Measurements from ENCODE around the gene BIRC7.

BIRC7 gene

DNA sequence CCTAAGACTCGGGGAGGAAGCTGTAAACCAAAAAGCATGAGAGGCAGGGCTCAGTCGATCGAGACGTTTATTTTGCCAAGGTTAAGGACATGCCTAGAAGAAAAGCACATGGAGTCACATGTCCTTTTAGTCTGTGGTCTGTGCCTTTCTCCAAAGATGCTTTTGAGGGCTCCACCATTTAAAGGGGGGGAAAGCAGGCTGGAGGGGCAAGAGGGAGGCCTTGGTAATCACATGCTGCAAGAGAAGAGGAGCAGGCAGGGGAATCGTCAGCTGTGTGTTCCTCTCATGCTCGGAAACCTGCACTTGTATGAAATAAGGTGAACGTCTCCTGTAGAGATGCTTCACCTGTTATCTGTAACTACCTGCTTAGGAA lies 10.6 kb upstream of the BIRC7 start:
- DNase-seq (ENCODE audit: low read depth) = no peak

DNA sequence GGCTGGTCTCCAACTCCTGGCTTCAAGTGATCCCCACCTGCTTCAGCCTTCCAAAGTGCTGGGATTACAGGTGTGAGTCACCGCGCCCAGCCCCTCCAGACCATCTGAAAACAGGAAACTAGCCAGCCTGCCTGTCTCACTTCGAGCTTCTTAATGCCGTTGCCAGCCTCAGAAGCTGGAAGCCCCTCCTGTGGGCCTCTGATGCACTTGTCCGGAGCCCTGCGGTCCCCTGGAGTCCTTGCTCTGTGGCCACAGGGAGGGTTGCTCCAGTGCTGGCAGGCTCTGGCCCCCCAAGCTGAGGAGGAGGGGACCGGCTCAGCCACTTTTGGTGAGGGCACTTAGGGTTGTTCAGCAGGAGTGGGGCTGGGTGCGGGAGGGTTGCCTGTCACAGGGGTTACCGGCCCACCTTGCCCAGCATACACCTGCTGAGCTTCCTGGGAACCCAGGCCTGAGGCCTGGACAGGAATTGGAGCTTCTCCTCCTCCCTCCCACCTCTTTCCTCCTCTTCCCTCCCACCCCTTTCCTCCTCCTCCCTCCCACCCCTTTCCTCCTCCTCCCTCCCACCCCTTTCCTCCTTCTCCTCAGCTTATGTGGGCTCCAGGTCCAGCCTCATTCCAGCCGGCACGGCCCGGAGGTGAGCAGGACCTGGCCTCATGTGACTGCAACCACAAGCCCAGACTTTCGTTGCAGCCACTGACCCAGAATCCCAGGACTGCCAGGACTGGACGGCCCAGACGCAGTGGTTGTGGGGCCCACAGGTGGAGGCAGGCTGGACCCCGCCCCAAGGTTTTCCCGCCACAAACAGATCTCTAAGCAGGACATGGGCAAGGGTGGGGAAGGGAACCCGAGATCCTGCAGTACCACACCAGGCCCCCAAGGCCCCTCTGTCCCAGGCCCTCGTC lies 9.4 kb upstream of the BIRC7 start:
- DNase-seq (ENCODE audit: low read depth) = no peak

DNA sequence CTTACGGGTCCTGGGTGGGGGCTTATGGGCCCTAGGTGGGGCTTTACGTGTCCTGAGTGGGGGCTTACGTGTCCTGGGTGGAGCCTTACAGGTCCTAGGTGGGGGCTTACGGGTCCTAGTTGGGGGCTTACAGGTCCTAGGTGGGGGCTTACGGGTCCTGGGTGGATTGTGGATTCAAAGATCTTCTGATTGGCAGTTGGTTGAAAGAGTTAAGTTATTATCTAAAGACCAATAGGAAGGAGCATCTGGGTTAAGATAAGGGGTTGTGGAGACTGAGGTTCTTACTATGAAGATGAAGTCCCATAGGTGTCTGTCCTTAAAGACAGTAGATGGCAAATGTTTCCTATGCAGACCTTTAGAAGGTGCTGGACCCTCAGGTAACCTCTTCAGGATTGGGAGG lies 8.4 kb upstream of the BIRC7 start:
- DNase-seq (ENCODE audit: low read depth) = no peak

DNA sequence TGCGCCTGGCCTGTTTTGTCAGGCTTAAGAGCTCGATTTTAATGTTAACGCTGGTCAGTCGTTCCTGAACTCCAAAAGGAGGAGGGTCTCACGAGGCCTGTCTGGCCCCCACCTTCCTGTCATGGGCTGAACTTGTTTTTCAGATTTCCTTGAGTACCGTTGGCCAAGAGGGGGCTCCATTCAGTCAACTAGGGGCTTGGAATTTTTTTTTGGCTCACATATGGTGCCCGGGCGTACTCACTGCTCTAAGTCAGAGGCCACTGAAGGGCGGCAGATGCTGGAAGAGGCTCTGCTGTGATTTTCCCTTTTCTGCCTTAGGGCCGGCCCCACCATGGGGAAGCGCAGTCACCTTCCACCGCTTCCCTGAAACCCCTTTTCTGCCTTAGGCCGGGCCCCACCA lies 6.9 kb upstream of the BIRC7 start:
- DNase-seq (ENCODE audit: low read depth) = no peak

DNA sequence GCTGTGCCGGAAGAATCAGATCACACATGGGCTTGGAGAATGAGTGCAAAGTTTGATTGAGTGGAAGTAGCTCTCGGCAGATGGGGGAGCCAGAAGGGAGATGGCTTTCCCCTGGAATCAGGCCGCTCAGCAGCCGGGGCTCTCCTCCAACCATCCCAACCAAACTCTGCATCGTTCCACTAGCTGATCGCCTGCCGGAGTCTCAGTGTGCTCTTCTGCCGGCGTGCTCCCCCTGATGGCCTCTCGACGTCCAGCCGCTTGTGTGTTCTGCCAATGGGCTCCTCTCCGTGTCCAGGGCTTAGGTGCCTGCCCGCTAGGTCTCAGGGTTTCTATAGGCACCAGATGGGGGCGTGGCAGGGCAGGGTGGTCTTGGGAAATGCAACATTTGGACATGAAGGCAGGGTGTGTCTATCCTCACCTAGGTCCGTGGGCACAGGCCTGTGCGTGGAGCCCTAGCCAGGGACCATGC lies 4.9 kb upstream of the BIRC7 start:
- DNase-seq (ENCODE audit: low read depth) = peak; percentile 77

DNA sequence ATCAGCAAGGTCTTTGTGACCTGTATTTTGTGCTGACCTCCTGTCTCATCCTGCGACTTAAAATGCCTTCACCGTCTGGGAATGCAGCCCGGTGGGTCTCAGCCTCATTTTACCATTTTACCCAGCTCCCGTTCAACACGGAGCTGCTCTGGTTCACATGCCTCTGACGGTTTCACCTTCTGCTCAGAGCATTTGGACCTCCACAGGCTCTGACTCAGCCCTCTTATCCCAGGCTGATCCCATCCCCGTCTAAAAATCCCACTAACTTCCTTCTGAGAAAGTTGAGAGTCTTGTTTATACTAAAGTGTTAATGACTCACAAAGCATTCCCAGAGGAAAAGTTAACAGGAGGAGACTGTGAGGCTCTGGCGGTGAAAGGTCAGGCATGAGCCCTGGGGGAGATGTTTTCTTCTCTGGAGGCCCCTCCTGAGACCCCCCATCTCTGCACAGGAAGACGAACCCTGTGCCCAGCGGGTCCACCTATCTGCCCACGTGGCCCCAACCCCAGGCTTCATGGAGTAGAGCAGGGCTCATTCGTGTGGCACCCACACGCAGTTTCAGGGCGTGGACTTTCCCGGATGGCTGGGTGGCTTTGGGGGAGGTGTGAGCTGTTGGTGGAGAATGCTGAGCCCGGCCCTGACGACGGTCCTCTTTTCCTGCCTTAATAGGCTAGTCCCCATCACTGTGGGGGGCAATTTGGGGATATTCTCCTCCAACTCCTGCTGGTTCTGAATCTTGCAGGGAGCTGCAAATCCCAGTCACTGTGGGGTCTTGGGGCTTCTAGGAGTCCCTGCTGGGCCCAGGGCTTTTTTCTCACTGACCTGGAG lies 3.3 kb upstream of the BIRC7 start:
- peak; percentile 83 for DNase-seq (ENCODE audit: low read depth)

DNA sequence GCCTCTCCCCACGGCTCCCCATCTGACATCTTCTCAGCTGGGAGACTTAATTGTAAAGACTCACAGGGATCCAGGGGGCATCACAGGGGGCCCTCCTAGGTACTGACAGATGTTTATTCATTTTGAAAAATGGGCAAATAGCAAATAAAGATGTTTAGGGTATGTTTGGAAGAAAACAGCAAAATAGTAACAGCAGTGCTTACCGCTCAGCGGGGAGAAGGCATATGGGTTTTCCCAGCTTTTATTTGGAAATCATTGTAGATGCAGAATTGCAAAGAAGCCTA lies 2.7 kb upstream of the BIRC7 start:
- no peak for DNase-seq (ENCODE audit: low read depth)

DNA sequence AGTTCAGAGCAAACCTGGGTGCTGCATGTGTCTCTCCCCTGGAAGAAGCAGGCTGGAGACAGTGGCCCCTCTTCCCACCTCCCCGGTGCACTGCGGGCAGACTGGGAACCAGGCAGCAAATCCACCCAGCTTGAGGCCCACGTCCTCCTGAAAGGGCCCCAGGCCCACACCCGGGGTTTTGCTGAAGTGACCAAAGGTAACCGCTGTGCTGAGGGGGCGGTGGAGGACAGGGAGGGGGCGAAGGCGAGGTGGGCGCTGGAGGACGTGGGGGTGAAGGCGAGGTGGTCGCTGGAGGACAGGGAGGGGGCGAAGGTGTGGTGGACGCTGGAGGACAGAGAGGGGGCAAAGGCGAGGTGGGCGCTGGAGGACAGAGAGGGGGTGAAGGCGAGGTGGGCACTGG lies 1.8 kb upstream of the BIRC7 start:
- DNase-seq (ENCODE audit: low read depth) = no peak

DNA sequence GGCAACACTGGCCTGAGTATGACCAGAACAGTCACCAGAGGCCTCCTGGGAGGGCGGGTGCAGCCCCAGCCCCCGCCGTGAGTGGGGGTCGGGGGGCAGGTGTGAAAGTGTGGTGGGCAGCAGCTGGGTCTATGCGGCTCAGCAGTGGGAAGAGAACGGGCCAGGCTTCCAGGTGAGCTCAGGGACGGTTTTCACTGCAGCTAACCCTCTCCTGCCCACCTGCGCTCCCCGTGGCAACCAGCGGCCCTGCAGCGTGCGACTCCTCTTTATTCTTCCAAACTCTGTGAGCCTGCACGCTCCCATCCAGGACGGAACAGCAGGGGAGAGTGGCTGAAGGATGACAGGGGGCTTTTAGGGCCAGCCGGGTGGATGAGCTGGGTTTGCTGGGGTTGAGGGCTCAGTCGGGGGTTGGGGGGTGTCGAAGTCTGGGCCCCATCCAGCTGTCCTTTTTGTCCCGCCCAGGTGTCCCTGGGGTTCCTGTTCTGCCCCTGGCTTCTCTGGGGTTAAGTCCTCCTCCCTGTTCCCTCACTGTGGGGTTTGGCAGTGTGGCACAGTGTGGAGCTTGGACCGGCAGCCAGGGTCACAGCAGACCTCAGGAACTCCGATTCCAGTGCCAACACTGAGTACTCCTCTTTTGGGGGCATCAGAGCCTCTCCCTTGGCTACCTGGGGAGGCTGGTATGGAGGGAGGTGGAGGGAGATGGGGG lies 859 bp upstream of the BIRC7 start:
- DNase-seq (ENCODE audit: low read depth) = peak; percentile 18

DNA sequence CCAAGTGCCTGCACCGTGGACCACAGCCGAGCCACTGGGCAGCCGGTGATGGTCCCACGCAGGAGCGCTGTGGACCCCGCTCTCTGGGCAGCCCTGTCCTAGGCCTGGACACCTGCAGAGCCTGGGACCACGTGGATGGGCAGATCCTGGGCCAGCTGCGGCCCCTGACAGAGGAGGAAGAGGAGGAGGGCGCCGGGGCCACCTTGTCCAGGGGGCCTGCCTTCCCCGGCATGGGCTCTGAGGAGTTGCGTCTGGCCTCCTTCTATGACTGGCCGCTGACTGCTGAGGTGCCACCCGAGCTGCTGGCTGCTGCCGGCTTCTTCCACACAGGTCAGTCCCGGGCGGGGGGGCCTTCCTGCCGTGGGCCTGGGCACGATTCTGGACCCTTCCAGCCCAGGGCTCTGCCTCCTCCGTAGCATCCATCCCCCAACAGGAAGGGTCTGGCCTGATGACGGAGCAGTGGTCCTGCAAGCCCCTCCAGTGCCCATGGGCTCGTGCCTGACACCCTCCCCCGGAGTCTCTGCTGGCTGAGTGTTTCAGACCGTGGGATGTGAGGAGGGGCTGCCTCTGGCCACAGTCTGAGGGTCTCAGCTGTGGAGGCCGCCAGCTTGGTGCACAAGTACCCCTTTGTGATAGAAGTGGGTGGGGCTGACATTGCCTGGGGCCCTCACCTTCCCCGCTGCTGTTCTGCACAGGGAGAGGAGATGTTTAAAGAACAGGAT lies 572 bp downstream of the BIRC7 start:
- DNase-seq (ENCODE audit: low read depth) = no peak

DNA sequence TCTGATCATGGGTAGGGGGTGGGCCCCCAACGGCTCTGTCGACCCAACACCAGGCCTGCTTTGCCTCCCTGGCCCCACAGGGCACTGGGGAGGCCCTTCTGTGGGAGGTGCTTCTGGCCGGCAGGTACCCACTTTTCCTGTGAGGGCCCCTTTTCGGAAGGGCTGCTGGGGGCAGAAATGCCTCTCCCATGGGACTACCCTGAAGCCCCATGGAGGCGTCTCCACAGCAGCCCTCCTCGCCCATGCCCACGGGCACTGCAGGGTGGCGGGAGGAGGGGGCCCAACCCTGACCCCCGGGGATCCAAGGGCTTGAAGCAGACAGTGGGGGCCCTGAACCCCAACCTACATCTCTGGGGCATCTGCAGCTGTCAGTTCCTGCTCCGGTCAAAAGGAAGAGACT lies 2.3 kb downstream of the BIRC7 start:
- DNase-seq (ENCODE audit: low read depth) = no peak

DNA sequence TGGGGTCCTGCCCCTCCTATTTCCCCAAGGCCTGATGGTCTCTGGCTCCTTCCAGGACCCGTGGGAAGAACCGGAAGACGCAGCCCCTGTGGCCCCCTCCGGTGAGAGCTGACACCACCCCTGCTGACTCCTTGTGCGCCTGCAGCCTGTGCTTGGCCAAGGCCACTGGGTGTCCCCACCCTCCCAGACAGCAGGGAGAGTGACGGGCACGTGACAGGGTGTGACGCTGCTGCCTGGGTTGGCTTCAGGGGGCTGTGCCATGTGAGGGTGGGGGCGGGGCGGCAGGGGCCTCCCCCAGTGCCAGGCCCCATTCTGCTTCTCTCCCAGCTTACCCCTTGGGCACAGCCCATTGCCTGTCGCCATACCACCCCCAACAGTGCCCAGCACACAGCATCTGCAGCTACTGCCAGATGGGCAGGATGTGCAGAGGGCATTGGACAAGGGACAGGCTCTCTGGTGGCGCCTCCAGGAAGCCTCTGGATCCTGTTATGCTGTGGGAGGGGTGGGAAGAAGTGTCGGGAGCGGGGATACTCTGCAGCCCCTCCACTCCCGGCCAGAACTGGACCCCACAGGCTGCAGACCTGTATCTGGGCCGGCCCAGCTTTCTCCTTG lies 2.9 kb downstream of the BIRC7 start:
- DNase-seq (ENCODE audit: low read depth) = no peak

DNA sequence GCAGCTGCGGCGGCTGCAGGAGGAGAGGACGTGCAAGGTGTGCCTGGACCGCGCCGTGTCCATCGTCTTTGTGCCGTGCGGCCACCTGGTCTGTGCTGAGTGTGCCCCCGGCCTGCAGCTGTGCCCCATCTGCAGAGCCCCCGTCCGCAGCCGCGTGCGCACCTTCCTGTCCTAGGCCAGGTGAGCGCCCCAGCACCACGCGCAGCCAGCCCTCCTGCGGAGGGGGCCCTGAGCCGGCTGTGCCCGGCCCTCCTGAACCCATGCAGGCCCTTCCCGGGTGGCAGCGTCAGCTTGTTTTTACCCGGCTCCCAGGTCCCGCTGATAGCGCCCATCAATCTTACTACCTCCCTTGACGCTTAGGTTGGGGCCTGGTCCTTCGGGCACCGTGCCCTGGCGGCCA lies 3.7 kb downstream of the BIRC7 start:
- DNase-seq (ENCODE audit: low read depth) = no peak

DNA sequence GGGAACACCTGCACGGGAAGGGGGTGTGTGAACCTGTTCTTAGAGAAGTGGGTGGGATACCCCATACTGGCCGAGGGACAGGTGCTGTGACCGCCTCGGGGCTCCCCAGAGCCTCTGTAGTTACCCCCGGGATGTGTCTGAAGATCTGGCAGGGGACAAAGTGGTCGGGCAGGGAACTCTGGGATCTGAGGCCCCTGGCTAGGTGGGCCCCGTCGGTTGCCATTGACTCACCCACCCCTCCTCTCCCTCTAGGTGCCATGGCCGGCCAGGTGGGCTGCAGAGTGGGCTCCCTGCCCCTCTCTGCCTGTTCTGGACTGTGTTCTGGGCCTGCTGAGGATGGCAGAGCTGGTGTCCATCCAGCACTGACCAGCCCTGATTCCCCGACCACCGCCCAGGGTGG lies 4.3 kb downstream of the BIRC7 start:
- no peak for DNase-seq (ENCODE audit: low read depth)

DNA sequence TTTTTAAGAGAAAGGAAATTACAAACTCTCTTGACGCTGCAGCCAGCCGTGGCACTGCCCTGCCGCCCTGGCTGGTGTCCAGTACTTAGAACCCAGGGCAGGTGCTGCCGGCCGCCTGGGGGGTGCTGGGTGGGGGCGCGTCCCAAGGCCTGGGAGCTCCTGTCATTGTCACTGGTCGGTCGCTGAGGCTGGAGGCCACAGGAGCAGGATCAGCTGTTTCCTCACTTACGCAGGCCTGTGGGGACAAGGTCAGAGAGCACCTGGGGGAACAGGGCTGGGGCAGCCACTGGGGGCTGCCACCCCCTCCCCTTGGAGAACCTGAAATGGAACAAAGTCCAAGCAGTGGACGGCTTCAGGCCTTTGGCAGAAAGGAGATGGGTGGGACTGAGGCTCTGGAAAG lies 5.6 kb downstream of the BIRC7 start:
- no peak for DNase-seq (ENCODE audit: low read depth)

DNA sequence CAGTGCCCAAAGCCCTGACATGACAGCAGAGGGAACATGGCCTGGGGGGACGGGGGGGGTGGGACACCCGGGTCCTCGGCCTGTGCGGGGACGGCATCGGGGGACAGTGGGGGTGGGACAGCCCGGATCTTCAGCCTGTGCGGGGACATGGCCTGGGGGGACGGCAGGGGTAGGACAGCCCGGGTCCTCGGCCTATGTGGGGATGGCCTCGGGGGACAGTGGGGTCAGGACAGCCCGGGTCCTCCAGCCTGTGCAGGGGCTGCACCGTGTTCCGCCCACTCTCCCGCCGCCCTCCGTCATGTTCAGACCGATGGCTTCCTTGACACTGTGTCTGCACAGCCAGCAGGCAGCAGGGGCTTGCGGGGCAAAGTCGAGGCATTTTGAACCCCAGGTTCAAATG lies 7.0 kb downstream of the BIRC7 start:
- DNase-seq (ENCODE audit: low read depth) = no peak

DNA sequence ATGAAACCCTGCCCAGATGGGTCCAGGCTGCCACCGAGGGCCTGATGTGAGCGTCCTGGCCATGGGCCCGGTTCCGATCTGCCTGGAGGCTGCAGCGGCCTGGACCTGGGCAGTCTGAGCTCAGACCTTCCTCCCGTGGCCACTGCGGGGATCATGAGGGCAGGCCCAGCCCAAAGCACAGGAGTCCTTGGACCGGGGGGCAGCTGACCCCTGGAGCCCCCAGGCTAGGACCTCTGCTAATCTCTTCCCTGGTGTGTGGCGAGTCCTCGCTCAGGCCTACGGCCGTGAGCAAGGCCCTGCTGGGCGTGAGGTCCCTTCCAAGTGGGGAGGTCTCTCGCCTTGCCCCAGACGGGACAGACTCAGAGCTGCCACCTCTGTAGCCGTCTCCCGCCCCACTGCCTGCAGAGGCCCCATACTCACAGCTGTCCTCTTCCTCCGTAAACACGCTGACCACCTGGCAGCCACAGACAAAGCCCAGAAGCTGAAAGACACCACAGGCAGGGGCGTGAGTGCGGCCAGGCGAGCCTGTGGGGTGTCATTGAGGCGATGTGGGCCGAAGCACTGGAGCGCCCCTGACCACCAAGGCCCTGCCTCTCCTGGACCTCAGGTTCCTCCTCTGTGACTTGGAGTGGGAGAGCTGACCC lies 8.0 kb downstream of the BIRC7 start:
- no peak for DNase-seq (ENCODE audit: low read depth)

DNA sequence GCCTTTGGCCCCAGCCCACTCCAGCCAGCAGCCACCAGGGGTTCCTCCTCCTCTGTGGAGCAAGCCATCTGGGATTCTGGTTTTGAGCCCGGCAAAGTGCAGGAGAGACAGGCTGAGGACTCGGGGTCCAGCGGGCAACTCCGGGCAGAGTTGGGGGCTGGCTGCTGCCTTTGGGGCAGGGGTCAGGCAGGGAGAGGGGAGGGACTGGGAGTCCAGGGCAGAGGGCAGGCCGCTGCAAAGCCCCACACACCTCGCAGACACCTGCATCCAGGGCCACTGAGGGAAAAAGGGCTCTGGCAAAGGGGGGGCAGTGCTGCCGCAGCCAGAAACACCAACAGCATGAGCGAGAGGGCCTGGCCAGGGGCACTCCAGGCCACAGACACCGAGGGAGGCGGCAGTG lies 8.8 kb downstream of the BIRC7 start:
- no peak for DNase-seq (ENCODE audit: low read depth)

DNA sequence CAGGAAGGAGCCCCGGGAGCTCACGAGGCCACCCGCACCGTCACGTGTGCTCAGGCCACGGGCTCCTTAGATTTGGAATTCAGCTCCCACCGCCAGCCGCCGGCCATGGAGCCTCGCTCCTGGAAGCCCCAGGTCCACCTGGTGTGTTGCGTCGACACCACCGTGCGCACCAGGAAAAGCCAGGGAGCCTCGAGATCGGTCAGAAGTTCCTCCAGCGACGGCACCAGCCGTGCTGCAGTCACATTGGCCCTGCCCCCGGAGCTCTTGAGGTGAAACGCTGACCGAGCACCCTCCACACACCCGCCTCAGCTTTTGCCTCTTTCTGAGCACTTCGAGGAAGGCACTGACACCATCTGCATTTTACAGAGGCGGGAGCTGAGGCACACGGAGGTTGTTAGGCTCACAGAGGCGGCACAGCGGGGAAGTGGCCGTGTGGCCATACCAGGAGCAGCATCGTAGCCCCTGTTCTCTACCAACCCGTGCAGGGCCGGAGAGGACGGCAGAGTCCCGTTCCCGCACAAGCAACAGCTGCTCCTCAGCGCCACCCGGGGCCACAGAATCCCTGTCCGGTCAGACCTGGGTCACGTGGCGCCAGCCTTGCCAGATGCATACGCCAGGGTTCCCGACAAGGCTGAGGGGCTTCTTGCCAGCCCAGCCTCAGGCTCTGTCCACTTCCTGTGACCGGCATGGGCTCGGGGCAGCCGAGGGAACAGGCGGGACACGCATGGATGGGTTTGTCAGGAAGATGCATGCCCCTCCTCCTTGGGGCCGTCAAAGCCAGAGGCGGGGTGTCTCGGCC lies 11.0 kb downstream of the BIRC7 start:
- DNase-seq (ENCODE audit: low read depth) = no peak

DNA sequence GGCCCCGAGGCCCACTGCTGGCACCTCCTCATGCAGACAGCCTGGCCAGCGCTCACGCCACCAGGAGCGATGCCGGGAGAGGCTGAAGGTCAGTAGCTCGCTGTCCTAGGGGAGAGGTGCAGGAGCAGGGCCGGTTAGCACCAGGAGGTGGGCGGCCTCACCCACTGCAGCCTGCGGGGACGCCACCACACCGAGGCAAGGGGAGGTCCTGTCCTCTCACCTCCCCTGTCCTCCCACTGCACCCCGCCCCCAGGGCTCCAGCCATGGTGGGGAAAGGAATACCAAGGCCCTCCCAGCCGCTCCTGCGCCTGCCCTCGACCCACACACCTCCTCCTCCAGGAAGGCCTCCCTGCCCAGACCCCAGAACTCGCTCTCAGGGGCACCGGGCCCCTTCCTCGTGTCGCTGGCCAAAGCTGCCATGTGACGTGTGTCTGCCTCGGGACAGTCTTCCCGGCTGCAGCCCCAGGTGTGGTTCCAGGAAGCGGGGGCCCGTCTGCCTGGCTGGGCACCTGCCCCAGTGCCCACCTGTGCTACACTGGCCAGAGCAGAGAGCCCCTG lies 12.0 kb downstream of the BIRC7 start:
- DNase-seq (ENCODE audit: low read depth) = no peak
